Esophagus muscularis mucosa (tissue), 3 donors: ENCODE data around the gene PTGES3.

ENCODE experiments used
- CTCF ChIP-seq, 3 experiments: fragments of 200-600 bp in 2 of 3; fragments of 450-650 bp in 1 of 3; sonication (generic) in 2 of 3; IDR thresholded peaks; one replicate each; pipeline ENCODE4 v1.5.1; 2017 to 2019; ENCODE audit warnings: antibody characterized with exemption in 3 of 3, mild to moderate bottlenecking in 2 of 3, moderate library complexity in 1 of 3
- POLR2A ChIP-seq: fragments of 450-650 bp; IDR thresholded peaks from one replicate; pipeline ENCODE4 v1.6.1; 2017; ENCODE audit warnings: antibody characterized with exemption, moderate library complexity, mild to moderate bottlenecking, low read depth
- POLR2AphosphoS5 ChIP-seq, 2 donors: sonication (generic); formaldehyde crosslinking; IDR thresholded peaks; one replicate each; pipeline ENCODE4 v1.6.1; 2017; ENCODE audit warnings: antibody characterized with exemption in 2 of 2

- no peak for TF ChIP-seq CTCF (IDR thresholded peaks at IDR 0.05)
- no peak for TF ChIP-seq POLR2A
- no peak for TF ChIP-seq POLR2AphosphoS5 (IDR thresholded peaks at IDR 0.05)
These were observed 28.4 kb upstream of the PTGES3 start for GRCh38 chr12:56716458-56716857.
